ENCODE results near the gene WWOX.

- TF ChIP-seq EZH2 (IDR thresholded peaks at IDR 0.05) (no peak), POLR2AphosphoS5 (IDR thresholded peaks at IDR 0.05; ENCODE audit: borderline replicate concordance, low read depth, low read length) (no peak)
These were observed 542.0 kb downstream of the WWOX start for GRCh38 chr16:78641433-78641832.

All from SK-N-MC (cell line).